ENCODE results near the gene TSFM. TPM values are rescaled to one million over a fixed set of nuclear protein-coding genes. Genes with fewer than 3 reads are reported as not detected.
A peak's percentile ranks its signal among the peaks of the same experiment; 100 is the strongest.

Gene TSFM
- total and polyA plus RNA-seq, 4 donors: 14.6 to 60.5 (median 38.2) TPM

- TF ChIP-seq HNF4A (conservative IDR thresholded peaks at IDR 0.05): no peak
- TF ChIP-seq TAF1 (conservative IDR thresholded peaks at IDR 0.05): no peak
- no peak for TF ChIP-seq EGR1 (IDR thresholded peaks at IDR 0.05; ENCODE audit: low read depth in 2 of 2)
- TF ChIP-seq RAD21 (IDR thresholded peaks at IDR 0.05): no peak
These were observed 40.5 kb upstream of the TSFM start (continued) for GRCh38 chr12:57741844-57742738.

GRCh38 chr12:57743769-57744168 is 38.8 kb upstream of the TSFM start:
- TF ChIP-seq ZBTB33 (IDR thresholded peaks at IDR 0.05): no peak
- no peak for TF ChIP-seq MAX (IDR thresholded peaks at IDR 0.05)
- TF ChIP-seq GABPA (IDR thresholded peaks at IDR 0.05 in 1 of 2, conservative IDR thresholded peaks at IDR 0.05 in 1 of 2): no peak
- H3K27me3 ChIP-seq (ENCODE audit: control insufficient read depth in 4 of 4, insufficient read depth in 4 of 4, low read length in 3 of 4): peaks cover 0 to 4% (median 0%) of the 10 kb centered on the region in 4 donors
- H3K9me3 ChIP-seq (ENCODE audit: control insufficient read depth in 4 of 4, low read length in 3 of 4): no peaks in the 10 kb centered on the region
- H3K4me1 ChIP-seq (ENCODE audit: control insufficient read depth in 4 of 4, insufficient read depth in 4 of 4, low read length in 3 of 4): peaks cover 3 to 16% (median 6%) of the 10 kb centered on the region in 4 donors
- H3K36me3 ChIP-seq (ENCODE audit: control insufficient read depth in 4 of 4, insufficient read depth in 3 of 4, low read depth in 1 of 4, low read length in 3 of 4): peaks cover 2 to 15% (median 8%) of the 10 kb centered on the region in 4 donors
- no peak overlapping the region for H3K4me3 ChIP-seq (ENCODE audit: low read depth in 1 of 3, low read length in 3 of 3)
- H3K9ac ChIP-seq (ENCODE audit: low read depth in 1 of 2, low read length in 2 of 2): no peak overlapping the region
- 87% methylated on average over 2 of the region's 2 CpGs for WGBS
- DNase-seq (ENCODE audit: low spot score): no peak
- H3K27ac ChIP-seq (ENCODE audit: low read depth in 1 of 2, low read length in 2 of 2): no peak overlapping the region

GRCh38 chr12:57744194-57744776 is 38.3 kb upstream of the TSFM start:
- Histone ChIP-seq H3K27ac (ENCODE audit: low read depth in 1 of 2, low read length in 2 of 2) (peak overlapping the region; percentile 77 to 85), H3K4me3 (ENCODE audit: low read depth in 1 of 3, low read length in 3 of 3) (peak overlapping the region; percentile 62 to 82 (median 65)), H3K9me3 (ENCODE audit: control insufficient read depth in 4 of 4, low read length in 3 of 4) (no peaks in the 10 kb centered on the region), H3K9ac (ENCODE audit: low read depth in 1 of 2, low read length in 2 of 2) (peak overlapping the region in 1 of 2 donors; percentile 28), H3K36me3 (ENCODE audit: control insufficient read depth in 4 of 4, insufficient read depth in 3 of 4, low read depth in 1 of 4, low read length in 3 of 4) (peaks cover 4 to 21% (median 13%) of the 10 kb centered on the region in 4 donors), H3K27me3 (ENCODE audit: control insufficient read depth in 4 of 4, insufficient read depth in 4 of 4, low read length in 3 of 4) (no peaks in the 10 kb centered on the region), H3K4me1 (ENCODE audit: control insufficient read depth in 4 of 4, insufficient read depth in 4 of 4, low read length in 3 of 4) (peaks cover 3 to 12% (median 6%) of the 10 kb centered on the region in 4 donors)
- DNase-seq (ENCODE audit: low spot score): peak; percentile 70
- TF ChIP-seq HNF4A (conservative IDR thresholded peaks at IDR 0.05) (no peak), EGR1 (IDR thresholded peaks at IDR 0.05; ENCODE audit: low read depth in 2 of 2) (peak in 1 of 2 donors; percentile 5)
- WGBS: 13% methylated on average over 21 of the region's 21 CpGs

- H3K27ac ChIP-seq (ENCODE audit: low read depth in 1 of 2, low read length in 2 of 2): peak within 1 kb of the TSS; percentile 77 to 85
- H3K4me3 ChIP-seq (ENCODE audit: low read depth in 1 of 3, low read length in 3 of 3): peak within 1 kb of the TSS; percentile 62 to 82 (median 65)
- no peaks in the 10 kb centered on the region for H3K27me3 ChIP-seq (ENCODE audit: control insufficient read depth in 4 of 4, insufficient read depth in 4 of 4, low read length in 3 of 4)
- peaks cover 4 to 22% (median 13%) of the 10 kb centered on the region in 4 donors for H3K36me3 ChIP-seq (ENCODE audit: control insufficient read depth in 4 of 4, insufficient read depth in 3 of 4, low read depth in 1 of 4, low read length in 3 of 4)
- H3K9me3 ChIP-seq (ENCODE audit: control insufficient read depth in 4 of 4, low read length in 3 of 4): no peaks in the 10 kb centered on the region
- WGBS: under 1% methylated on average over 29 of the region's 29 CpGs
- peak; percentile 89 for DNase-seq (ENCODE audit: low spot score)
- H3K9ac ChIP-seq (ENCODE audit: low read depth in 1 of 2, low read length in 2 of 2): peak within 1 kb of the TSS; percentile 28 to 88
- peaks cover 3 to 12% (median 6%) of the 10 kb centered on the region in 4 donors for H3K4me1 ChIP-seq (ENCODE audit: control insufficient read depth in 4 of 4, insufficient read depth in 4 of 4, low read length in 3 of 4)
- TF ChIP-seq YY1 (IDR thresholded peaks at IDR 0.05) (peak; percentile 48), RXRA (IDR thresholded peaks at IDR 0.05) (no peak), HNF4A (conservative IDR thresholded peaks at IDR 0.05) (peak in 1 of 2 donors; percentile 36), REST (IDR thresholded peaks at IDR 0.05) (peak; percentile 38), HNF4G (IDR thresholded peaks at IDR 0.05) (no peak), JUND (IDR thresholded peaks at IDR 0.05) (peak; percentile 86 to 91), ZBTB33 (IDR thresholded peaks at IDR 0.05) (peak; percentile 38), EGR1 (IDR thresholded peaks at IDR 0.05; ENCODE audit: low read depth in 2 of 2) (no peak), NR2F2 (IDR thresholded peaks at IDR 0.05) (no peak), GABPA (IDR thresholded peaks at IDR 0.05 in 1 of 2, conservative IDR thresholded peaks at IDR 0.05 in 1 of 2) (peak; percentile 89 to 92), TAF1 (conservative IDR thresholded peaks at IDR 0.05) (peak; percentile 84)
These were observed 37.7 kb upstream of the TSFM start, which contains the start of gene TSPAN31 for GRCh38 chr12:57744777-57745484. Gene TSPAN31, plus strand, starts transcription at chr12:57745039. Its CDS starts 116 bp downstream, at chr12:57745155.

All from liver (tissue), 9 donors.